Measurements from ENCODE around the gene STN1.

The STN1 gene

DNA sequence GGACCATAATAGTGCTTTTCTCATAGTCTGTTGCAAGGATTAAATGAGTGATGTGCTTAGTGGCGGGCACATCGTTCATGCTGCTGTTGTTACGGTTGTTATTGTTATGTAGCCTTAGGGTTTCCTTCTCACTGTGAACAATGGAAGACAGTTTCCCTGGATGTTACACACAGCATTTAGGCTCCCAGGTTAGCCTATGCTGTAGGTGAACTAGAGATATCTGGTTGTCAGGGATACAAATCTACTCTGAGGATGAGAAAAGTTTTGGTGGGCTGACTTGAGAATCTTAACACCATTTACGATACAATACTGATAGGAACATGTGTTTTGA is 77.3 kb downstream of the STN1 start:
- no peak for DNase-seq

DNA sequence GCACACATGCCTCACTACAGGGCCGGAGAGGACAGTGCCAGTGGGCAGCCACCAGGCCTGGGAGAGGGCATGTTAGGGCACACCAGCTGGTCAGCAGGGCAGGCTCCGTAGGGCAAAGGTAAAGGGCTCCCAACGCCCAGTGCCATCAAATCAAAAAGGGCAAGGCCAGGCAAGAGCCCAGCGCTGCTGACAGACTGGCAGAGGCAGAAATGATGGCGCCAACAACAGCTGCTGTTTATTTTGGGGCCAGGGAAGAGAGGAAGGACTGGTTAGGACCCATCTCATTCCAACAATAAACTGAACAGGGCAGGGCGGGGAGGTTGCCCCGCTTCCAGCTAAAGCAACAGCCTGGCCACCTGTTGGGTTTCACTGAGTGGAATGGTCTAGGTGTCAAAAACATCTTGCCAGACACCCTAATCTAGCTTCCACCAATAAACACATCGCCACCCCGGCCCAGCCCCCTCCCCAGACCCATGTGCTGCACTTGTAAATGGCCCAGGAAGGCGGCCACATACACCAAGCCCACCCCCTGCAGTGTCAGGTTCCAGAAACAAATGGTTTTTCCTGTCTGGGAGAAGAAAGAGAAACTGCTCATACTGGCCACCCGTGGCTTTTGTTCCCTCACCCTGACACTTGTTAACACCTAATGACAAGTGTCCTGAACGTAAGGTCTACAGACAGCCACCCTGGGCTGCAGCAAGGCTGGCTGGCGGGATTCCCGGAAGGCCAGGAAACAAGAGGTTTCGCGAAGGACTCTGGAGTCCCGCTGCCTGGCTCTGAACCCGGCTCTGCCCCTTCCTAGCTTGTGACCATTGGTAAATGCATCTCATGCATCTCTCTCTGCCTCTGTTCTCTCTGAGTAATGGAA is 77.9 kb downstream of the STN1 start:
- no peak for DNase-seq

DNA sequence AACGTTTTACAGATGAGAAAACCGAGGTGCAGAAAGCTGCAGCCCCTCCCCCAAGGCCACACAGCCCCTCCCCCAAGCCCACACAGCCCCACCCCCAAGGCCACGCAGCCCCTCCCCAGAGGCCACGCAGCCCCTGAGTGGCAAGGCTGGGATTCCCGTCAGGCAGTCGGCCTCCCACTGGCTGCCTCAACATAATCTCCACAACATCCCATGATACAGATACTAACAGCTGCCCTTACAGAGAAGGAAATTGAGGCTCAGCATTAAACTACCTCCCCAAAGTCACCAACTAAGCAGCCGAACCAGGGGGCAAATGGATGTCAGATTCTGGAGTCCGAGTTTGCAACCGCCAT is 78.5 kb downstream of the STN1 start:
- no peak for DNase-seq

DNA sequence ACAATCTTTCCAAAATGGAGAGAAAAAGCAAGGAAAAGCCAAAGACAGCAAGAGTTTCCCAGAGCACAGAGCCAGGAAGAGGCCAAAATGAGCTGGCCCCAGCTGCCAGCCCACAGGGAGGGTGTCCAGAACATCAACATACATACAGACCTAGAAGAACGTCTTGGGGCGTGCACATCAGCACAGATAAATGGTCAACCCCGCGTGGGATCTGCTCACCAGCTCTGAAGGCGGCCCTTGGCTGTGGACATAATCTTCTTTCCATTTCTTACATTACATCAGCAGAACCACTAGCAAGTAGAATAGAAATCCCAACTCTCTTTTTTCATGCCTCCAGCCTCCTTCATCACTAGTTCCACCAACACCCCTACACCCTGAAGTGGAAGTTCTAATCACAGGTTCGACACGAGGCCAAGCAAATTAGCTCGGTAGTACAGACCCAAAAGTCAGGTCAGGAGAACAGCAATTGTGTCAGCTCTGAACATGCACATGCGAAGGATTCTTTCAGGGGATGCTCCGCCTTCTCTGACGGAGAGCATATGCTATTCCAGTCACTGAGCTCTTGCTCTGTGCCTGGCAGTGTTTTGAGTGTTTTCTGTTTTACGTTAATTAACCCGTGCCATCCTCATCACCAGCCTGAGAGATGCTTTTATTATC is 79.0 kb downstream of the STN1 start:
- no peak for DNase-seq

DNA sequence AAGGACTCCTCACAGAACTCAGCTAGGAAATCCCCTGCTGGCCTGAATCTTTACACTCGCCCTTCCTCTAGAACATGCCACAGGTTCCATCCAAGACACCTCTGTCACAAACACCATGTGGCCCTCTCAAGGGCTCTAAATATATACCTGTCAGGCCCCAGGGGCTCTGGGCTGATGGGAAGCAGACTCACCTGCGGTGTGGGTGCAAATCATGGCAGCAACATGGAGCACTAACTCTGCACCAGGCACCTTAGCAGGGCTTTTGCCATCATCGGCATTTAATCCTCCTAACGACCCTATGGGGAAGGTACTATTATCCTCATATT is 80.0 kb downstream of the STN1 start:
- no peak for DNase-seq

DNA sequence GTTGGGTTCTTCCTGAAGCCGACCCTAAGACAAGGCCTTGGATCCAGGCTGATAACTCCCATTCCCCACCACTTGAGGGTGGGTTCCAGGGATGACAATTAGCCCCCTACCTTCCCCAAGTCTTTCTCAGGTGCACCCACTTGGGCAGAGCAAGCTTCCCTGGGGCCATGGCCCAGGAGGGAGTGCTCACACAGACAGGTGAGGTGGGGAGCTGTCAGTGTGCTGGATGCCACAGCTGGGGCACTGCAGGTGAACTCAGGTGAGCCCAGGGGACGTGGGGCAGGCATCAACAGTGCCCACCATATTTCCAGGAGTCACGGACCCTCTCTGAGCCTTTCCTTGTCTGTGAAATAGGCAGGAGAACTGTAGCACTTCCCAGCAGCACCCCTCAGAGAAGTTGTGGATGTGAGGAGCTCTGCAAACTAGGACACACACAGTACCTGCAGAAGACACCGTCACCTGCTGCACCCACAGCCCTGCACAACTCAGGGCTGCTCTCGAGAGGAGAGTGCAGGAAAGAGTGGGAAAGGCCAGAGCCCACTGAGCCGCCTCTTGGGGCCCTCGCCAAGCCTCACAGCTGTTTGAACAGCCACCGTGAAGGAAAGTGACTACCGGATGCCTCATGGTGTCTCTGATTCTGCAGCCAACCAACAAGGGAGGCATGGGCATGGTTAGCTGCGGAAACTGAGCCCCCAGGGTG is 80.5 kb downstream of the STN1 start:
- no peak for DNase-seq

DNA sequence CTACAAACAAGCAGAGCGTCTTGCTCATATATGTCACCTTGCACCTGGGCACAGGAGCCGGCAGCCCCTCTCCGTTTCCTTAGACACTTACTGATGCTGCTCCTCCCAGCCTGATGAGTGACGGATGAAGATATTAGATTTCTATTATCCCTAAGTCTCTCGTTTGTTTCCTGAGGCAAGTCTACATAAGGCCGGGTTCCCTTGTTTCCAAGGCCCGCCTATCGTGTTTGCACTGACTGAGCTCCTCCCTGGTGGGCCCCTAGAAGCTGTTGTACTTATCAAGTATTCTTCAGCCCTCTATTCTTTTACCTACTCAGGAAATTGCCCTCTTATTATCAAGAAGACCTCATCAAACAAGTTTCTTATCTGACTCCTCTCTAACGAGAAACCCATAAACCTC is 81.1 kb downstream of the STN1 start:
- no peak for DNase-seq

DNA sequence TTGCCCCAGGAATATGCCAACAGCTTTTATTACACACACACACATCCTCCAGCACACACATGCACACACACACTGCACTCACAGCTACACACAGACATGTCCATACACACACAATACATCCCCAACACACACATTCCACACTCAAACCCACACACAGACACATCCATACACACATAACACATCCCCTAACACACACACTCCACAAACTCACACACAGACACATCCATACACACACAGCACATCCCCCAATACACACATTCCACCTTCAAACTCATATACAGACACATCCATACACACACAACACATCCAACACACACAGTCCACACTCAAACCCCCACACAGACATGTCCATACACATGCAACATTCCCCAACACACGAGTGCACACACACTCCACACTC is 81.7 kb downstream of the STN1 start:
- DNase-seq, result no peak

DNA sequence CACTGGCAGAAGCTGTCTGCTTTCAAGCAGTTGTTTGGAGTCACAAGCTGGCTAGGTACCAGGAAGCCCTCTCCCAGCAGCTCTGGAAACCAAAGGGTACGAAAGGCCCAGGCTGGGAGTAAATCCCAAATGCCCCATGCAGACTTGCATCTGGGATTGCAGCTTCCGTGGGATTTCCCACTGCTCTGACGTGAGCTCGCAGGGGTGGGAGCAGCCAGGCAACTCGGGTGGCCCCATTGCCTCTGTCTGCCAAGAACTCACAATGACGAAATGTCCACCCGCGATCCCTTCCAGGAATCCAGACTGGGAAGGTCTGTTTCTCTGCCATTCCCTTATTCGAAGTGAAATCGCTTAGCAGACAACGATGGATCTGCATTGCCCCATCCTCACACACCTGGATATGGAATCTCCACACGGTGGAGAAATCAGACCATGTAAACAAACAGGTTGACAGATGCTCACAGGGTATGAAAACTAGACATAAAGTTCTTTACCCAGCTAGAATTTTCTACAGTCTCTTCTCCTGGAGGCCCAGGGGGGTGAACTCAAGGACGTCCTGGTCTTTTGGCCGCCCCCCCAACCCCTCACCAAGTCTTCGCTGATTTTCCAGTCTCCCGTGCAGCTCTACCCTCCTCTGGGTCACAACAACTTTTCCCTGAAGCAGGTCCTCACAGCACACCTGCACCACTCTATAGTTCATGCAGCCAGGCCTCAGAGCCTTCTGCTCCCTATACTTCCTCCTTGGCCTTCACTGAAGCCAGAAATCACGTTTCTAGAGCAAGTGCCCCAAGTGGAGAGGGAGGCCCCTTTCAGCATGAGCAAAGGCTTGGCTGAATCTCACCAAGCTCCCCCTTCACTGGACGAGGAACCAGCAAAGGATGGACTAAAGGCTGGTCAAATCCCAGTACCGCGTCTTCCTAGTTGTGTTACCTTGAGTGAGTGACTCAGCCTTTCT is 82.6 kb downstream of the STN1 start:
- DNase-seq, result no peak

DNA sequence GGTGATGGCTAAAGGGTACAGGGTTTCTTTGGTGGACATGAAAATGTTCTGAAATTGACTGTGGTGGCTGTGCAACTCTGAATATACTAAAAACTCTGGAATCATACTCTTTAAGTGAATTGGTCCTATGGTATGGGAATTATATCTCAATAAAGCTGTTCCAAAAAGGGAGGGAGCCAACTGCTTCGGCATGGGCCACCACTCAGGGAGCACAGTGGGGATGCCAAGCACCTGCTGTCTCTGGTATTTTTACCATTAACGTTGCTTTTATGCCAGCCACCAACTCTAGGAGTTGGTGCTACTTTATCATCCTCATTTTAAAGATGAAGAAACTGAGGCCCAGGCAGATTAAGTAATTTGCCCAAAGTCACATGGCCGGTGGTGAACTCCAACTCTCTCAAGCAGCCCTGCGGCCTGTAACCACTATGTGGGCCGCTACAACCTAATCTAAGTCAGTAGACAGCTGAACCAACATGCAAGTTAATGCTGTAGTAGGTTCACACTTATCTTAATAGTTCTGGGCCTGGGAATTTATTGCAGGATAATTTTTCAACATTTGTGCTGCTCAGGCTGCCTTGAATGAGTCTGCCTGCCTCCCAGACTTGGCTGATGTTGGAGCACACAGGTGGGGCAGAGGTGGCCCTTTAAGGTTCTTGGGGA is 83.4 kb downstream of the STN1 start:
- no peak for DNase-seq

DNA sequence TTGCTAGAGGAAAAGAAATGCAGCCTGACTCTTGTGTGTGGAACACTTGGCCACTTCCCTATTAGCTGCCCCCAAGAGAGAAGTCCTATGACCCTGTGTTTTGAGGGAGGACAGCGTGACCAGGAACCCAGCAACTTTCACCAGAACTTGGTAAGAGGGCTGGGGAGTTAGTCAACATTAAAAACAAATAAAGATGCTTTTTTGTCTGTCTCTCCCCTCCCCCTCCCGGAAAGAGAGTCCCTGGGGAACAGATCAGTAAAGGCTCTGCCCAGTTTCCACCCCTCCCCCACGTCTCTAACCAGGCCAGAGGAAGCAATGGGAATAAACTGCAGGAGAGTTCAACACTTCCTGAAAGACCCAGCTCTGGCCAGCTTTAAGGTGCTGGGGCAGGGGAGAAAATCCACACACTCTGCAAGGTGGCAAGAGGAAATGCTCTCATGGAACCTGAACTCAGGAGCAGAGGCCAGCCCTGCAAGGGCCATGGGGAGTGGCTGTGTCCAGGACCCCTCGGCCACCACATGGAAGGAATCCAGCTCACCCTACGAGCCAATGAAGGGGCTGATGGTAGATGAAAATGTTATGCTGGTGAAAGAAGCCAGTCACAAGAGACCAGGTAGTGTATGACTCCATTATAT is 84.1 kb downstream of the STN1 start:
- no peak for DNase-seq

DNA sequence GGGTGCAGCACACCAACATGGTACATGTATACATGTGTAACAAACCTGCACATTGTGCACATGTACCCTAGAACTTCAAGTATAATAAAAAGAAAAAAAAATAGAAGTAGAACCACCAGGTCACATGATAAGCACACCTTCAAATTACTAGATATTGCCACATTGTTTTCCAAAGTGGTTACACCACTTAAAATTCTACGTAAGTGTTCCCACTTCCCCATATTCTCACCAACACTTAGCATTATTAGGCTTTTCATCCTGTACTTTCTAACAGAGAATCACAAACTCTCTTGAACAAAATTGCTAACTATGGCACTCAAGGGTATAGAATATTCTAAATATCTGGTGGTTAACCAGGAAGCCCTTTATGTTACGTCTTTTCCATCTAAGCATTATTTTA is 85.2 kb downstream of the STN1 start:
- DNase-seq, result no peak
